SU-DHL-6 (cell line): ENCODE measurements around the gene ACSL3.

Experiments
- H2AFZ ChIP-seq: fragments of 200-600 bp; sonication (generic); 2 replicates; pipeline ENCODE4 v1.6.1; 2014; ENCODE audit warnings: low read depth, mild to moderate bottlenecking, moderate library complexity, mixed read lengths, antibody characterized with exemption, low read length; ENCODE audit not compliant: severe bottlenecking
- H3F3A ChIP-seq: fragments of 200-600 bp; shearing (Covaris generic); 2 replicates; pipeline ENCODE4 v1.6.0; 2016; ENCODE audit warnings: antibody characterized with exemption, mild to moderate bottlenecking; ENCODE audit not compliant: insufficient read depth
- H3K27ac ChIP-seq: fragments of 200-600 bp; sonication (generic); 2 replicates; pipeline ENCODE4 v1.5.1; 2016; ENCODE audit warnings: low read depth, mild to moderate bottlenecking, low read length, moderate library complexity, mixed read lengths
- H3K27me3 ChIP-seq: fragments of 200-600 bp; sonication (generic), shearing (Covaris generic); 2 replicates; pipeline ENCODE4 v1.6.0; 2014; ENCODE audit warnings: mild to moderate bottlenecking, low read length
- H3K36me3 ChIP-seq: fragments of 200-600 bp; sonication (generic); 2 replicates; pipeline ENCODE4 v1.6.1; 2014; ENCODE audit warnings: mild to moderate bottlenecking, low read length, mixed read lengths
- H3K4me2 ChIP-seq: fragments of 300-600, 200-600 bp; shearing (Covaris generic), sonication (generic); 2 replicates; pipeline ENCODE4 v1.6.0; 2014; ENCODE audit warnings: low read length, low read depth, mild to moderate bottlenecking; ENCODE audit not compliant: poor library complexity, severe bottlenecking
- H3K4me3 ChIP-seq: fragments of 200-600 bp; sonication (generic); 2 replicates; pipeline ENCODE4 v1.5.1; 2014; ENCODE audit warnings: antibody characterized with exemption, low read length, mild to moderate bottlenecking, mixed read lengths; ENCODE audit not compliant: insufficient read depth, poor library complexity, severe bottlenecking
- H3K79me2 ChIP-seq: fragments of 200-600 bp; sonication (generic); 2 replicates; pipeline ENCODE4 v1.6.1; 2014; ENCODE audit warnings: mild to moderate bottlenecking, low read length, moderate library complexity; ENCODE audit not compliant: insufficient read depth
- H3K9ac ChIP-seq: fragments of 200-600 bp; sonication (generic); 2 replicates; pipeline ENCODE4 v1.7.0; 2014; ENCODE audit warnings: mild to moderate bottlenecking, low read length
- H3K9me2 ChIP-seq: fragments of 200-600 bp; sonication (generic); replicated peaks from 2 replicates; pipeline ENCODE4 v1.6.1; 2014; ENCODE audit warnings: low read length; ENCODE audit not compliant: insufficient read depth
- H3K9me3 ChIP-seq: fragments of 200-600 bp; sonication (generic); 2 replicates; pipeline ENCODE4 v1.6.1; 2014; ENCODE audit warnings: low read length, mixed read lengths; ENCODE audit not compliant: insufficient read depth
- H4K20me1 ChIP-seq: fragments of 200-600 bp; sonication (generic); 2 replicates; pipeline ENCODE4 v1.6.1; 2014; ENCODE audit warnings: low read depth, mild to moderate bottlenecking, antibody characterized with exemption, low read length, moderate library complexity, mixed read lengths
- CTCF ChIP-seq: fragments of 200-600 bp; sonication (generic); IDR thresholded peaks from one replicate; pipeline ENCODE4 v1.5.1; 2017; ENCODE audit warnings: antibody characterized with exemption, mild to moderate bottlenecking, low read length, moderate library complexity; ENCODE audit not compliant: insufficient read depth, poor library complexity, severe bottlenecking
- EZH2phosphoT487 ChIP-seq: fragments of 200-600 bp; sonication (generic), shearing (Covaris generic); conservative IDR thresholded peaks from 2 replicates; pipeline ENCODE4 v1.6.1; 2018; ENCODE audit warnings: mild to moderate bottlenecking, antibody characterized with exemption, low read length, moderate library complexity, mixed read lengths

Gene ACSL3

GRCh38 chr2:222888716-222889115 lies 27.9 kb downstream of the ACSL3 start:
- no peaks in the 10 kb centered on the region for H3K9me2 ChIP-seq
- H3K9me3 ChIP-seq, result no peaks in the 10 kb centered on the region
- peaks cover 83% of the 10 kb centered on the region for H3K79me2 ChIP-seq
- H3K4me2 ChIP-seq, result no peak overlapping the region
- peaks cover 4% of the 10 kb centered on the region; the same call in 1 of the 2 replicates for H3K36me3 ChIP-seq
- H3K27me3 ChIP-seq, result no peaks in the 10 kb centered on the region
- 0 out of 2 replicates have a peak, but pooled peaks cover 4% of the 10 kb centered on the region for H3F3A ChIP-seq
- peaks cover 12% of the 10 kb centered on the region; the same call in 1 of the 2 replicates for H4K20me1 ChIP-seq
- no peak overlapping the region for H3K27ac ChIP-seq
- TF ChIP-seq EZH2phosphoT487, result no peak
- no peak for TF ChIP-seq CTCF
- H3K4me3 ChIP-seq, result no peak overlapping the region
- H3K9ac ChIP-seq, result no peak overlapping the region
- H2AFZ ChIP-seq, result no peak overlapping the region

GRCh38 chr2:222891890-222892289 lies 31.1 kb downstream of the ACSL3 start:
- H3K4me3 ChIP-seq, result no peak overlapping the region
- H4K20me1 ChIP-seq, result 0 out of 2 replicates have a peak, but pooled peaks cover 12% of the 10 kb centered on the region
- TF ChIP-seq CTCF, result no peak
- no peak for TF ChIP-seq EZH2phosphoT487
- H3K27ac ChIP-seq, result no peak overlapping the region
- no peak overlapping the region for H3K4me2 ChIP-seq
- H3K9me3 ChIP-seq, result no peaks in the 10 kb centered on the region
- H3K27me3 ChIP-seq, result no peaks in the 10 kb centered on the region
- no peaks in the 10 kb centered on the region for H3K9me2 ChIP-seq
- H3F3A ChIP-seq, result no peaks in the 10 kb centered on the region
- no peak overlapping the region for H3K9ac ChIP-seq
- peaks cover 69% of the 10 kb centered on the region for H3K79me2 ChIP-seq
- H2AFZ ChIP-seq, result no peak overlapping the region
- H3K36me3 ChIP-seq, result peaks cover 4% of the 10 kb centered on the region; the same call in 1 of the 2 replicates

GRCh38 chr2:222892321-222892720 lies 31.5 kb downstream of the ACSL3 start:
- Histone ChIP-seq H3K27me3 (no peaks in the 10 kb centered on the region), H2AFZ (no peak overlapping the region), H3K4me3 (no peak overlapping the region), H3K36me3 (peaks cover 4% of the 10 kb centered on the region; the same call in 1 of the 2 replicates), H3K27ac (no peak overlapping the region), H3K9me2 (no peaks in the 10 kb centered on the region), H3K9me3 (no peaks in the 10 kb centered on the region), H3F3A (no peaks in the 10 kb centered on the region), H4K20me1 (0 out of 2 replicates have a peak, but pooled peaks cover 12% of the 10 kb centered on the region), H3K79me2 (peaks cover 65% of the 10 kb centered on the region), H3K4me2 (no peak overlapping the region), H3K9ac (no peak overlapping the region)
- TF ChIP-seq CTCF, result no peak
- TF ChIP-seq EZH2phosphoT487, result no peak
